ENCODE measurements around the gene ZNF768.
"Not testable (repeated sequence)": the region's sequence is repeated elsewhere in the genome, so short reads cannot be mapped to it uniquely, and the experiment has no call there.

Gene ZNF768

GRCh38 chr16:30509081-30509765 is 17.1 kb downstream of the ZNF768 start:
- DNase-seq = no peak

GRCh38 chr16:30503403-30504296 is 22.7 kb downstream of the ZNF768 start:
- no peak for DNase-seq

GRCh38 chr16:30499284-30499683 is 27.1 kb downstream of the ZNF768 start:
- no peak for DNase-seq

- DNase-seq = peak in 1 of 3 experiments; percentile 22
Measured at GRCh38 chr16:30494709-30495108, 31.7 kb downstream of the ZNF768 start.

- no peak for DNase-seq
Measured at GRCh38 chr16:30493941-30494488, 32.4 kb downstream of the ZNF768 start.

GRCh38 chr16:30491744-30492308 is 34.5 kb downstream of the ZNF768 start:
- no peak for DNase-seq

- no peak for DNase-seq
Measured at GRCh38 chr16:30491229-30491628, 35.1 kb downstream of the ZNF768 start.

- no peak for DNase-seq
Measured at GRCh38 chr16:30490210-30490609, 36.2 kb downstream of the ZNF768 start.

- DNase-seq = no peak
Measured at GRCh38 chr16:30488764-30489605, 37.4 kb downstream of the ZNF768 start.

- DNase-seq = no peak
Measured at GRCh38 chr16:30485818-30486436, 40.4 kb downstream of the ZNF768 start.

GRCh38 chr16:30484887-30485286 is 41.5 kb downstream of the ZNF768 start:
- DNase-seq = no peak

GRCh38 chr16:30482366-30482765 is 44.0 kb downstream of the ZNF768 start:
- DNase-seq = no peak

GRCh38 chr16:30481381-30481780 is 45.0 kb downstream of the ZNF768 start:
- DNase-seq = peak in 1 of 3 experiments; percentile 4

- DNase-seq = no peak
Measured at GRCh38 chr16:30478766-30479478, 47.4 kb downstream of the ZNF768 start.

GRCh38 chr16:30477773-30478172 is 48.6 kb downstream of the ZNF768 start:
- DNase-seq = not testable (repeated sequence)

- DNase-seq = no peak
Measured at GRCh38 chr16:30476991-30477390, 49.4 kb downstream of the ZNF768 start.

- DNase-seq = no peak
Measured at GRCh38 chr16:30474684-30475083, 51.7 kb downstream of the ZNF768 start.

- no peak for DNase-seq
Measured at GRCh38 chr16:30474074-30474452, 52.3 kb downstream of the ZNF768 start.
